ENCODE results near the gene H6PD.

H6PD gene

DNA sequence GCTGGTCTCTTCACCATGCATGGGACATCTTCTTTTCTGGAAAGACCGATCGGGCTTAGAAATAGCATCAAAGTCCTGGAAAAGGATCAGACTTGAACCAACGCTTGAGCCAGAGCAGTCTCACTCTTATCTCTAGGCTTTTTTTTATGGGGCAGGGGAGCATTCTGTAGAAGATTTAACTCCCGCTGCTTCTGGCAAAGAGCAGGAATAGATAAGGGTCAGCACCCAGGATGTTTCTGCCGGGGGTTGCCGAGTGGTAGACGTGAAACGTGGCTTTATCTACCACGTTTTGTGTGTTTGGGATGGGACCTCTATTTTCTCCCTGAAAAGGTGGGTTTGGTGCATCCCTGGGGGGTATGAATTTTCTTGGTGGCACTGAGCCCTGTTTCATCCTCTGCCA is 76.9 kb downstream of the H6PD start:
- no peak overlapping the region for H3K27ac ChIP-seq (ENCODE audit: low read depth, low read length)
- H4K20me1 ChIP-seq (ENCODE audit: low read depth, low read length), result no peaks in the 10 kb centered on the region
- no peak overlapping the region for H3K9ac ChIP-seq (ENCODE audit: low read length)

GRCh38 chr1:9312168-9312720 is 77.7 kb downstream of the H6PD start:
- H3K9me3 ChIP-seq (ENCODE audit: insufficient read depth, low read length), result no peaks in the 10 kb centered on the region
- H4K20me1 ChIP-seq (ENCODE audit: low read depth, low read length), result no peaks in the 10 kb centered on the region
- no peaks in the 10 kb centered on the region for H3K9me2 ChIP-seq (replicated peaks; ENCODE audit: insufficient read depth, low read length)
- H3K36me3 ChIP-seq (ENCODE audit: low read length), result no peaks in the 10 kb centered on the region
- no peaks in the 10 kb centered on the region for H3K27me3 ChIP-seq (ENCODE audit: low read length)
- no peak overlapping the region for H3K9ac ChIP-seq (ENCODE audit: low read length)
- H3K4me2 ChIP-seq (ENCODE audit: low read depth, low read length, poor library complexity, severe bottlenecking), result no peak overlapping the region
- no peaks in the 10 kb centered on the region for H3F3A ChIP-seq (ENCODE audit: insufficient read depth)
- H2AFZ ChIP-seq (ENCODE audit: low read depth, low read length, severe bottlenecking), result no peak overlapping the region
- no peak for TF ChIP-seq EZH2phosphoT487 (conservative IDR thresholded peaks at IDR 0.05; ENCODE audit: low read length)
- TF ChIP-seq, protein P1, sequence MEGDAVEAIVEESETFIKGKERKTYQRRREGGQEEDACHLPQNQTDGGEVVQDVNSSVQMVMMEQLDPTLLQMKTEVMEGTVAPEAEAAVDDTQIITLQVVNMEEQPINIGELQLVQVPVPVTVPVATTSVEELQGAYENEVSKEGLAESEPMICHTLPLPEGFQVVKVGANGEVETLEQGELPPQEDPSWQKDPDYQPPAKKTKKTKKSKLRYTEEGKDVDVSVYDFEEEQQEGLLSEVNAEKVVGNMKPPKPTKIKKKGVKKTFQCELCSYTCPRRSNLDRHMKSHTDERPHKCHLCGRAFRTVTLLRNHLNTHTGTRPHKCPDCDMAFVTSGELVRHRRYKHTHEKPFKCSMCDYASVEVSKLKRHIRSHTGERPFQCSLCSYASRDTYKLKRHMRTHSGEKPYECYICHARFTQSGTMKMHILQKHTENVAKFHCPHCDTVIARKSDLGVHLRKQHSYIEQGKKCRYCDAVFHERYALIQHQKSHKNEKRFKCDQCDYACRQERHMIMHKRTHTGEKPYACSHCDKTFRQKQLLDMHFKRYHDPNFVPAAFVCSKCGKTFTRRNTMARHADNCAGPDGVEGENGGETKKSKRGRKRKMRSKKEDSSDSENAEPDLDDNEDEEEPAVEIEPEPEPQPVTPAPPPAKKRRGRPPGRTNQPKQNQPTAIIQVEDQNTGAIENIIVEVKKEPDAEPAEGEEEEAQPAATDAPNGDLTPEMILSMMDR (IDR thresholded peaks at IDR 0.05; ENCODE audit: insufficient read depth, low read length, poor library complexity, severe bottlenecking), result no peak
- no peak overlapping the region for H3K4me3 ChIP-seq (ENCODE audit: insufficient read depth, low read length, poor library complexity, severe bottlenecking)
- H3K27ac ChIP-seq (ENCODE audit: low read depth, low read length), result no peak overlapping the region
- H3K79me2 ChIP-seq (ENCODE audit: insufficient read depth, low read length), result no peaks in the 10 kb centered on the region

More for the DNA sequence above, 76.9 kb downstream of the H6PD start:
- Histone ChIP-seq H3K79me2 (ENCODE audit: insufficient read depth, low read length) (no peaks in the 10 kb centered on the region), H3K4me3 (ENCODE audit: insufficient read depth, low read length, poor library complexity, severe bottlenecking) (no peak overlapping the region), H3K4me2 (ENCODE audit: low read depth, low read length, poor library complexity, severe bottlenecking) (no peak overlapping the region), H3K9me2 (replicated peaks; ENCODE audit: insufficient read depth, low read length) (no peaks in the 10 kb centered on the region), H3K36me3 (ENCODE audit: low read length) (no peaks in the 10 kb centered on the region), H3K27me3 (ENCODE audit: low read length) (no peaks in the 10 kb centered on the region), H2AFZ (ENCODE audit: low read depth, low read length, severe bottlenecking) (no peak overlapping the region), H3K9me3 (ENCODE audit: insufficient read depth, low read length) (no peaks in the 10 kb centered on the region), H3F3A (ENCODE audit: insufficient read depth) (no peaks in the 10 kb centered on the region)
- no peak for TF ChIP-seq EZH2phosphoT487 (conservative IDR thresholded peaks at IDR 0.05; ENCODE audit: low read length)
- TF ChIP-seq, protein P1 (IDR thresholded peaks at IDR 0.05; ENCODE audit: insufficient read depth, low read length, poor library complexity, severe bottlenecking), result no peak

- Histone ChIP-seq H4K20me1 (ENCODE audit: low read depth, low read length) (no peaks in the 10 kb centered on the region), H3K27ac (ENCODE audit: low read depth, low read length) (no peak overlapping the region), H3K36me3 (ENCODE audit: low read length) (no peaks in the 10 kb centered on the region), H3K9me2 (replicated peaks; ENCODE audit: insufficient read depth, low read length) (no peaks in the 10 kb centered on the region), H3K9me3 (ENCODE audit: insufficient read depth, low read length) (no peaks in the 10 kb centered on the region), H2AFZ (ENCODE audit: low read depth, low read length, severe bottlenecking) (no peak overlapping the region), H3K4me2 (ENCODE audit: low read depth, low read length, poor library complexity, severe bottlenecking) (no peak overlapping the region), H3K4me3 (ENCODE audit: insufficient read depth, low read length, poor library complexity, severe bottlenecking) (no peak overlapping the region), H3F3A (ENCODE audit: insufficient read depth) (no peaks in the 10 kb centered on the region), H3K79me2 (ENCODE audit: insufficient read depth, low read length) (no peaks in the 10 kb centered on the region), H3K27me3 (ENCODE audit: low read length) (no peaks in the 10 kb centered on the region), H3K9ac (ENCODE audit: low read length) (no peak overlapping the region)
- TF ChIP-seq EZH2phosphoT487 (conservative IDR thresholded peaks at IDR 0.05; ENCODE audit: low read length), result no peak
- TF ChIP-seq, protein P1 (IDR thresholded peaks at IDR 0.05; ENCODE audit: insufficient read depth, low read length, poor library complexity, severe bottlenecking), result no peak
Measured at GRCh38 chr1:9313576-9313975, 79.0 kb downstream of the H6PD start.
